ENCODE results near the gene TBC1D28.
"Not testable (repeated sequence)": the region's sequence is repeated elsewhere in the genome, so short reads cannot be mapped to it uniquely, and the experiment has no call there.

Gene TBC1D28

GRCh38 chr17:18644291-18644690, at the start of gene TBC1D28:
Gene TBC1D28, minus strand, starts transcription at chr17:18644391. Its CDS starts 3,039 bp downstream, at chr17:18641352.
- DNase-seq (ENCODE audit: extremely low spot score, insufficient read length, low read depth); FAIRE-seq: not testable (repeated sequence)

GRCh38 chr17:18682668-18683067, 38.5 kb upstream of the TBC1D28 start:
- FAIRE-seq: peak; percentile 29
- not testable (repeated sequence) for DNase-seq (ENCODE audit: extremely low spot score, insufficient read length, low read depth)

- FAIRE-seq (peak; percentile 98), DNase-seq (ENCODE audit: extremely low spot score, insufficient read length, low read depth) (peak; percentile 63)
Observed at GRCh38 chr17:18681767-18682571, 37.8 kb upstream of the TBC1D28 start, which contains the start of gene FOXO3B. Gene FOXO3B, minus strand, starts transcription at chr17:18682314. Its CDS starts 663 bp downstream, at chr17:18681651.

GRCh38 chr17:18677381-18677780, 33.2 kb upstream of the TBC1D28 start:
- DNase-seq (ENCODE audit: extremely low spot score, insufficient read length, low read depth); FAIRE-seq: not testable (repeated sequence)

GRCh38 chr17:18676928-18677327, 32.7 kb upstream of the TBC1D28 start:
- not testable (repeated sequence) for FAIRE-seq; DNase-seq (ENCODE audit: extremely low spot score, insufficient read length, low read depth)

- not testable (repeated sequence) for FAIRE-seq; DNase-seq (ENCODE audit: extremely low spot score, insufficient read length, low read depth)
Observed at GRCh38 chr17:18672395-18673227, 28.4 kb upstream of the TBC1D28 start.

GRCh38 chr17:18668625-18669024, 24.4 kb upstream of the TBC1D28 start:
- not testable (repeated sequence) for FAIRE-seq; DNase-seq (ENCODE audit: extremely low spot score, insufficient read length, low read depth)

GRCh38 chr17:18667535-18667934, 23.3 kb upstream of the TBC1D28 start:
- not testable (repeated sequence) for DNase-seq (ENCODE audit: extremely low spot score, insufficient read length, low read depth); FAIRE-seq

- FAIRE-seq; DNase-seq (ENCODE audit: extremely low spot score, insufficient read length, low read depth): not testable (repeated sequence)
Observed at GRCh38 chr17:18666326-18666725, 22.1 kb upstream of the TBC1D28 start.

GRCh38 chr17:18661924-18662624, 17.9 kb upstream of the TBC1D28 start:
- FAIRE-seq: peak; percentile 69
- DNase-seq (ENCODE audit: extremely low spot score, insufficient read length, low read depth): not testable (repeated sequence)

- not testable (repeated sequence) for DNase-seq (ENCODE audit: extremely low spot score, insufficient read length, low read depth); FAIRE-seq
Observed at GRCh38 chr17:18650094-18650493, 5.9 kb upstream of the TBC1D28 start.

- not testable (repeated sequence) for FAIRE-seq; DNase-seq (ENCODE audit: extremely low spot score, insufficient read length, low read depth)
Observed at GRCh38 chr17:18643124-18643523, 1.1 kb downstream of the TBC1D28 start.

- not testable (repeated sequence) for DNase-seq (ENCODE audit: extremely low spot score, insufficient read length, low read depth); FAIRE-seq
Observed at GRCh38 chr17:18638357-18638756, 5.8 kb downstream of the TBC1D28 start.

GRCh38 chr17:18636237-18636636, 8.0 kb downstream of the TBC1D28 start:
- DNase-seq (ENCODE audit: extremely low spot score, insufficient read length, low read depth); FAIRE-seq: not testable (repeated sequence)

- FAIRE-seq; DNase-seq (ENCODE audit: extremely low spot score, insufficient read length, low read depth): not testable (repeated sequence)
Observed at GRCh38 chr17:18635773-18636172, 8.4 kb downstream of the TBC1D28 start.

- not testable (repeated sequence) for FAIRE-seq; DNase-seq (ENCODE audit: extremely low spot score, insufficient read length, low read depth)
Observed at GRCh38 chr17:18634550-18635263, 9.5 kb downstream of the TBC1D28 start.

- DNase-seq (ENCODE audit: extremely low spot score, insufficient read length, low read depth) (no peak), FAIRE-seq (no peak)
Observed at GRCh38 chr17:18626152-18626870, 17.9 kb downstream of the TBC1D28 start.

- DNase-seq (ENCODE audit: extremely low spot score, insufficient read length, low read depth): peak; percentile 42
Observed at GRCh38 chr17:18625509-18626104, 18.6 kb downstream of the TBC1D28 start.

More at GRCh38 chr17:18625509-18626104, 18.6 kb downstream of the TBC1D28 start:
- peak; percentile 80 for FAIRE-seq

Data from GM18507 (cell line).